Measurements from ENCODE around the gene NACC2. TPM values are rescaled to one million over a fixed set of nuclear protein-coding genes. Genes with fewer than 3 reads are reported as not detected.

Gene NACC2
- total and polyA plus RNA-seq, 2 donors (not counting 1 experiment from before 2014, with no cell fraction given): 0.34 to 1.9 TPM

- Mint-ChIP-seq H3K4me3 (no peak overlapping the region), H3K27ac (no peak overlapping the region), H3K9me3 (ENCODE audit: insufficient read depth) (no peaks in the 10 kb centered on the region), H3K4me1 (no peaks in the 10 kb centered on the region), H3K27me3 (peaks cover 12% of the 10 kb centered on the region)
- ATAC-seq (ENCODE audit: low read depth): no peak
- no peak overlapping the region for H3K4me3 ChIP-seq (ENCODE audit: control extremely low read depth in 1 of 5, extremely low read depth in 1 of 5, insufficient read depth in 1 of 5, low read depth in 2 of 5, low read length in 4 of 5)
- H2AFZ ChIP-seq (ENCODE audit: insufficient read depth, low read depth, low read length, poor library complexity, severe bottlenecking): no peak overlapping the region
- intact Hi-C loops (cut with micrococcal nuclease): no loop called here
- H3K36me3 ChIP-seq (replicated peaks in 1 of 2; ENCODE audit: control extremely low read depth in 1 of 2, control insufficient read depth in 1 of 2, extremely low read depth in 1 of 2, insufficient read depth in 2 of 2, low read length in 1 of 2): no peaks in the 10 kb centered on the region
- peaks cover 0 to 10% (median 0%) of the 10 kb centered on the region in 3 donors for H3K9me3 ChIP-seq (ENCODE audit: control extremely low read depth in 1 of 3, control insufficient read depth in 2 of 3, insufficient read depth in 1 of 3, low read length in 2 of 3)
- no peak overlapping the region for H3K4me2 ChIP-seq (replicated peaks; ENCODE audit: low read depth, low read length, poor library complexity, severe bottlenecking)
- WGBS (ENCODE audit: insufficient coverage): 93% methylated on average over 18 of the region's 19 CpGs
- H3K27ac ChIP-seq (ENCODE audit: low read length in 2 of 2): no peak overlapping the region
- H3K27me3 ChIP-seq (replicated peaks in 1 of 4; ENCODE audit: control extremely low read depth in 1 of 4, control insufficient read depth in 3 of 4, insufficient read depth in 4 of 4, low read length in 3 of 4): no peaks in the 10 kb centered on the region
- H3K79me2 ChIP-seq (ENCODE audit: control insufficient read depth, insufficient read depth, low read length): no peaks in the 10 kb centered on the region
- TF ChIP-seq CTCF (IDR thresholded peaks at IDR 0.05) (no peak), EZH2 (IDR thresholded peaks at IDR 0.05; ENCODE audit: borderline replicate concordance, insufficient read depth, low read depth, low read length, poor library complexity, severe bottlenecking) (no peak)
- CTCF ChIA-PET: no interaction called here
- H3K4me1 ChIP-seq (ENCODE audit: control insufficient read depth in 2 of 2, insufficient read depth in 2 of 2, low read length in 2 of 2): no peaks in the 10 kb centered on the region
- POLR2A ChIA-PET: no interaction called here
- no peak for DNase-seq
- no peak overlapping the region for H3K9ac ChIP-seq (ENCODE audit: low read length)
- H4K20me1 ChIP-seq (ENCODE audit: control insufficient read depth, insufficient read depth, low read length, poor library complexity, severe bottlenecking): no peaks in the 10 kb centered on the region
Measured at GRCh38 chr9:136021872-136022681, 73.0 kb downstream of the NACC2 start.

GRCh38 chr9:136021171-136021871 is 73.8 kb downstream of the NACC2 start:
- no peaks in the 10 kb centered on the region for H3K79me2 ChIP-seq (ENCODE audit: control insufficient read depth, insufficient read depth, low read length)
- no peaks in the 10 kb centered on the region for H3K27me3 ChIP-seq (replicated peaks in 1 of 4; ENCODE audit: control extremely low read depth in 1 of 4, control insufficient read depth in 3 of 4, insufficient read depth in 4 of 4, low read length in 3 of 4)
- ChIA-PET CTCF (no interaction called here), POLR2A (no interaction called here)
- intact Hi-C loops (cut with micrococcal nuclease): no loop called here
- H3K4me1 Mint-ChIP-seq: no peaks in the 10 kb centered on the region
- H3K9me3 Mint-ChIP-seq (ENCODE audit: insufficient read depth): no peaks in the 10 kb centered on the region
- no peaks in the 10 kb centered on the region for H4K20me1 ChIP-seq (ENCODE audit: control insufficient read depth, insufficient read depth, low read length, poor library complexity, severe bottlenecking)
- H3K4me2 ChIP-seq (replicated peaks; ENCODE audit: low read depth, low read length, poor library complexity, severe bottlenecking): no peak overlapping the region
- no peak for TF ChIP-seq EZH2 (IDR thresholded peaks at IDR 0.05; ENCODE audit: borderline replicate concordance, insufficient read depth, low read depth, low read length, poor library complexity, severe bottlenecking)
- TF ChIP-seq CTCF (IDR thresholded peaks at IDR 0.05): no peak
- WGBS (ENCODE audit: insufficient coverage): 94% methylated on average over 24 of the region's 25 CpGs
- peaks cover 0 to 10% (median 0%) of the 10 kb centered on the region in 3 donors for H3K9me3 ChIP-seq (ENCODE audit: control extremely low read depth in 1 of 3, control insufficient read depth in 2 of 3, insufficient read depth in 1 of 3, low read length in 2 of 3)
- no peaks in the 10 kb centered on the region for H3K4me1 ChIP-seq (ENCODE audit: control insufficient read depth in 2 of 2, insufficient read depth in 2 of 2, low read length in 2 of 2)
- ATAC-seq (ENCODE audit: low read depth): no peak
- H3K9ac ChIP-seq (ENCODE audit: low read length): no peak overlapping the region
- no peak for DNase-seq
- no peak overlapping the region for H2AFZ ChIP-seq (ENCODE audit: insufficient read depth, low read depth, low read length, poor library complexity, severe bottlenecking)
- no peak overlapping the region for H3K27ac ChIP-seq (ENCODE audit: low read length in 2 of 2)
- no peaks in the 10 kb centered on the region for H3K36me3 ChIP-seq (replicated peaks in 1 of 2; ENCODE audit: control extremely low read depth in 1 of 2, control insufficient read depth in 1 of 2, extremely low read depth in 1 of 2, insufficient read depth in 2 of 2, low read length in 1 of 2)
- H3K4me3 Mint-ChIP-seq: no peak overlapping the region
- peaks cover 12% of the 10 kb centered on the region for H3K27me3 Mint-ChIP-seq
- no peak overlapping the region for H3K27ac Mint-ChIP-seq
- no peak overlapping the region for H3K4me3 ChIP-seq (ENCODE audit: control extremely low read depth in 1 of 5, extremely low read depth in 1 of 5, insufficient read depth in 1 of 5, low read depth in 2 of 5, low read length in 4 of 5)
